Activated T-helper 1 cell treated with anti-CD3 and anti-CD28 coated beads, Interleukin-12 subunit alpha, Interleukin-12 subunit beta, Interleukin-2, Interleukin-4 antibody, amounts not matched to agents 30 ng/mL and 10 ng/mL and 1 ng/mL, durations not matched to agents 14 hours and 24 hours and 36 hours (primary cell): Measurements from ENCODE around the gene HLF. TPM values are rescaled to one million over a fixed set of nuclear protein-coding genes. Genes with fewer than 3 reads are reported as not detected.

Source experiments
- DNase-seq: peaks from one replicate; pipeline ENCODE4 v3.0.0; 2021; ENCODE audit warnings: low spot score
- H3K27ac Mint-ChIP-seq: one replicate; pipeline ENCODE4 v1.8.0; 2021; ENCODE audit warnings: mild to moderate bottlenecking, mixed read lengths
- H3K27me3 Mint-ChIP-seq: one replicate; pipeline ENCODE4 v1.8.0; 2022; ENCODE audit warnings: mild to moderate bottlenecking, moderate library complexity, mixed read lengths; ENCODE audit not compliant: insufficient read depth
- H3K36me3 Mint-ChIP-seq: one replicate; pipeline ENCODE4 v1.8.0; 2021; ENCODE audit warnings: low read depth, mixed read lengths
- H3K4me1 Mint-ChIP-seq: one replicate; pipeline ENCODE4 v1.8.0; 2021; ENCODE audit warnings: low read depth, mixed read lengths
- H3K4me3 Mint-ChIP-seq: one replicate; pipeline ENCODE4 v1.8.0; 2021; ENCODE audit warnings: mild to moderate bottlenecking, moderate library complexity, mixed read lengths
- H3K9me3 Mint-ChIP-seq: one replicate; pipeline ENCODE4 v1.8.0; 2021; ENCODE audit warnings: mixed read lengths
- intact Hi-C: fragments of 100-400 bp; cut with micrococcal nuclease; formaldehyde crosslinking; loops from one replicate; pipeline ENCODE4 v1.15.1; 2024
- total RNA-seq: library from RNA; stranded (reverse); gene quantifications from 2 replicates; pipeline ENCODE4 v1.2.3, GENCODE V29; 2022

Gene HLF
- total RNA-seq, 1 donor from 2014 or later, result 0.36 TPM

DNA sequence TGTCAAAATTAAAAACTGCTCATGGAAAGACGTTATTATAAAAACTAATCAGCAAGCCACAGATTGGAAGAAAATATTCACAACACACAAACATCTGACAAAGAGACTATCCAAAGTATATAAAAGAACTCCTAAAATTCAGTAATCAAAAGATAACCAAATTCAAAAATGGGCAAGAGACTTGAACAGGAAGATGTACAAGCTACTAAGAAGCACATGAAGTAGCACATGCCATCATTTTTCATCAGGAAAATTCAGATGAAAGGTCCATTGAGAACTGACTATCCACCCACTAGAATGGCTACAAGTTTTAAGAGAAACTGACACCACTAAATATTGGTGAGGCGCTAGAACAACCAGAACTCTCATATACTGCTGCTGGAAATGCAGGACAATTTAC lies 3.4 kb upstream of the HLF start:
- Mint-ChIP-seq H3K36me3 (no peaks in the 10 kb centered on the region), H3K4me3 (no peak overlapping the region), H3K27me3 (peaks cover 62% of the 10 kb centered on the region), H3K4me1 (peaks cover 14% of the 10 kb centered on the region), H3K9me3 (peaks cover 10% of the 10 kb centered on the region), H3K27ac (no peak overlapping the region)
- no peak for DNase-seq
- intact Hi-C loops, result no loop called here

DNA sequence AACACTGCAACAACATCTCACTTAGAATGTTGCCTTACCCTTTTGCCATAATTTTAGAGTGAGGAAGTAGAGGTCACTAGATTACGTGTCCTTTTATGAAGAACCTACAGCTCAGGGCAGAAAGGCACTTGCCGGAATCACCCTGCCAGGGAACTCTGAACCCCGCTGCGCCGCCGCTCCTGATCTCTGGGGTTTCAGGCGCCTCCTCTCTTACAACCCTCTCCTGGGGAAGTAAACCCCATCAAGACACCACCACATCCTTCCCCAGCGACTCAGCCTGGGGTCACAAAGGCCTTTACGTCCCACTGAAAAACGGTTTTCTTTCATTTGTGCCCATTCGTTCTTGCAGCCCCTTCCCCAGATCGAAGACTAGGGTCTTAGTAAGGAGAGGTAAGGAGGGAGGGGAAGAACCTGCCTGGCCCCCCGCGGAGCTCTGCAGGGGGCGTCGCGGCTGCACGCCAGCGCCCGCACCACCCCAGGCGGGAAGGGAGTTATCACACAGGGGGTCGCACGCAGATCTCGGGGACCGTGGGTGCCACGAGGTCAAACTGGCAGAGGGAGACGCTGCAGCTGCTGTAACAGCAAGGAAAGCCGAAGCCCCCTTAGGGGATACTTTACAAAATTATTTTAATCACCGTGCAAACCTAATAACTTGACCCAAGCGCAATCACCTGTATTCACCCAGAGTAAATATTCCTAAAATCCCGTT lies 1.0 kb upstream of the HLF start:
- peaks cover 14% of the 10 kb centered on the region for H3K4me1 Mint-ChIP-seq
- H3K4me3 Mint-ChIP-seq, result peak overlapping the region; percentile 69
- H3K27me3 Mint-ChIP-seq, result peaks cover 77% of the 10 kb centered on the region
- DNase-seq, result no peak
- H3K9me3 Mint-ChIP-seq, result peaks cover 10% of the 10 kb centered on the region
- H3K27ac Mint-ChIP-seq, result no peak overlapping the region
- H3K36me3 Mint-ChIP-seq, result no peaks in the 10 kb centered on the region
- intact Hi-C loops, result loop anchor here (1.0 to 2.0 kb wide), 4 partner anchors 25 to 294 kb away; no protein-coding TSS in a partner anchor

DNA sequence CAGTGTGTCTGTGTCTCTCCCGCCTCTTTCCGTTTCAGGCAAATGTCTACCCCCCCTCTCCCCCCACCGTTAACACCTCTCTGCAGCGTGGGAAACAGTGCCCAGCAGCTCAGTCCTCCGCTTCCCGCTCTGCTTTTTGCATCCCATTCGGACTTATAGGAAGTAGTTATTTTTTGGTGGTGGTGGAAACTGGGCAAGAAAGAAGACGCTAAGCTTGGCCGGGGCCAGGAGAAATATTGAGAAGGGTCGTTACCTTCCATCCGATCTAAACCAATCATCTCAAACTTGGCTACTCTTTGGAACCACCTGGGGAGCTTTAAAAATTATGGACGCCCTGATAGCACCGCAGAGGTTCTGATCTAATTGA lies 499 bp upstream of the HLF start:
- peaks cover 14% of the 10 kb centered on the region for H3K4me1 Mint-ChIP-seq
- peaks cover 80% of the 10 kb centered on the region for H3K27me3 Mint-ChIP-seq
- no peak for DNase-seq
- H3K27ac Mint-ChIP-seq, result no peak overlapping the region
- peak overlapping the region; percentile 67 for H3K4me3 Mint-ChIP-seq
- peaks cover 10% of the 10 kb centered on the region for H3K9me3 Mint-ChIP-seq
- intact Hi-C loops, result loop anchor here (1.0 to 2.0 kb wide), 4 partner anchors 26 to 295 kb away; no protein-coding TSS in a partner anchor
- H3K36me3 Mint-ChIP-seq, result no peaks in the 10 kb centered on the region

DNA sequence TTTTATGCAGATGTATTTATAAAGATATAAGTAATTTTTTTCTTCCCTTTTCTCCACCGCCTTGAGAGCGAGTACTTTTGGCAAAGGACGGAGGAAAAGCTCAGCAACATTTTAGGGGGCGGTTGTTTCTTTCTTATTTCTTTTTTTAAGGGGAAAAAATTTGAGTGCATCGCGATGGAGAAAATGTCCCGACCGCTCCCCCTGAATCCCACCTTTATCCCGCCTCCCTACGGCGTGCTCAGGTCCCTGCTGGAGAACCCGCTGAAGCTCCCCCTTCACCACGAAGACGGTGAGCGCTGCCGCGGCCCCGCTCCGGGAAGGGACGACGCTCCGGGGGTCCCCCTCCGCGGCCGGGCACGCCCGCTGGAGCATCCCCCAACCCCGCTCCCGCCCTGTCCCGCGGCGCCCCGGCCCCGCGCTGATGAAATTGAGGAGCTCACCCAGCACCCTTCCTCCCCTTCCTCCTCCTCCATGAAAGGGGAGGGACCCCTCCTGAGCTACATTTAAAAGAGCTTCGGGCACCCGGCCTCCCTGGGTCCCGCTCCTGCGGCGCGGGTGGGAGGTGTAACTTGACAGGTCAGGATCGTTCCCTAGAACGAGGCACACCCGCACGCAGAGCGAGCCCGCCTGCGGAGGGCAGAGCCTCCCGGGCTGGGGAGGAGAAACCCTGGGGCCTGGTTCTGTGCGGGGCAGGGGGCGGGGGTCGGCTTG lies 706 bp downstream of the HLF start:
- Mint-ChIP-seq H3K9me3 (peaks cover 10% of the 10 kb centered on the region), H3K4me1 (peaks cover 14% of the 10 kb centered on the region), H3K27ac (no peak overlapping the region), H3K36me3 (no peaks in the 10 kb centered on the region), H3K4me3 (peak overlapping the region; percentile 35), H3K27me3 (peaks cover 85% of the 10 kb centered on the region)
- intact Hi-C loops, result loop anchor here (2.0 kb wide), 2 partner anchors 83 to 157 kb away; no protein-coding TSS in a partner anchor
- no peak for DNase-seq

DNA sequence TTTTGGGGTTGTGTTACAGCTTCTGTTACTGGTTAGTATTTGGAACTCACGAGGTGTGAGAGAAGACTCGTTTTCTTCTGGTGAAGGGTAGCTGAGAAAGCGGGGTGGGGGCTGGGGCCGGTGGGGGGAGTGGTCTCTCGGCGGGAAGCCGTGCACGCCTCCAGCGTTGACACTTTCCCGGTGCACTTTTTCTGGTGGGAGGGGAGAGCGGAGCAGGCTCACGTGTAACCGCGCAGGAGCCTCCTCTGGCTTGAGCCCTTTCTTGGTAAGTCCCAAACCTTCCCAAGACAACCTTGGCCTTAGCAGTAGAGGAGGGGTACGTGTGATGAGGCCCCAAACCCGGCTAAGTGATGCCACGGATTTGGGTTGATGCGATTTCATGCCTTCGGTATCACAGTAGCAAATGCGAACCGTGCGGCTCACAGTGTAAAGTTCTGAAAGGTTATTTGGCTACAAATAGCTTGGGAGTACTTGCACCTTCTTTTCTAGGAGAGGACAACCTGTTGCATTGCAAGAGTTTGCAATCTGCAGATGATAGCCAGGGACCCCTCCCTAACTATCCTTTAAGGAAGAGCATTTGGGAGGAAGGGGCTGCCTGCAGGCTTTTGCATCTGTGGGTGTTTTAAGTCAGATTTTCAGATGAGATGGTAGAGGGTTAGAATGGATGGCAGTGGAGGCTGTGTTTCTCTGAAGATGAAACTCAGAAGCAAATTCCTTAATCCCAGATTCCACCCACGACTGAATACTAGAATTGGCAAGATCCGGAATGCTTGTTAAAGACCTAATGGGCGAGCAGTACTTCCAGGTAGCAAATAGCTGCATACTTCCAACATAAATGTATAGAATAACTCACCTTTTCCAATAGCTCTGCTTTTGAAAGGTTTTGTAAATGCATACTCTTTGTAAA lies 1.5 kb downstream of the HLF start:
- intact Hi-C loops, result loop anchor here (2.0 kb wide), 1 partner anchor 82 kb away; no protein-coding TSS in a partner anchor
- Mint-ChIP-seq H3K27ac (no peak overlapping the region), H3K4me1 (peaks cover 14% of the 10 kb centered on the region), H3K27me3 (peaks cover 81% of the 10 kb centered on the region), H3K36me3 (no peaks in the 10 kb centered on the region), H3K4me3 (peak overlapping the region; percentile 7), H3K9me3 (peaks cover 6% of the 10 kb centered on the region)
- no peak for DNase-seq

DNA sequence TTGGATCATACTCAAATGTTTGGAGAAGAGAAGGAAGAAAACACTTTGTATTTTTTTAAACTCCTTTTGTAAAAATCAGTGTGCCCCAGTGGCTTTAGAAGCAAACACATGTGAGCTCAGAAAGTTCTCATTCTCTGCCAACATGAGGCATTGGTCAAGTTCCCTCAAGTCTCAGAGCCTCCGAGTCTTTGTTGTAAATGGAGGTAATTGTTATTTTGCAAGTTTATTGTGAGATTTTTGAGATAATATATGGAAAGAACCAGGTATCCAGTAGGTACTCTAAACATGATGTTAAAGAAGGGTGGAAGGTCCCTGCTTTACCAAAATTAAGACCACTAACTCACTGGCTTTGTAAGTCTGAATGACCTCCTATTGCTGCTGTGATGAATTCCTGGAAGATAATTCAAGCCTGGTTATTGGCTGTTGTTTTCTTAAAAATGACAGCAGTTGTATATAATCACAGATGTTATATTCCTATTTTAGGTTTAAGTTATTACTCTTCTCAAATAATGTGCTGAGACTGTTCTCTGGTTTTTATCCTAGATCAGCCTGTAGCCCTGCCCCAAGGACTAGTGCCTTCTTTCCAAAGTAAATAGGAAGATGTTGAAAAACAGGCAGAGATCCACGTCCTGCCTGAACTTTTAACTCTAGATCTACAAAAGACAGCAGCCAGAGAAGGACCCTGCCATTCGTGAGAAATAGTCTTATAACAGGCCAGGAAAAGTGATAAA lies 2.4 kb downstream of the HLF start:
- Mint-ChIP-seq H3K9me3 (no peaks in the 10 kb centered on the region), H3K4me3 (no peak overlapping the region), H3K36me3 (no peaks in the 10 kb centered on the region), H3K27me3 (peaks cover 80% of the 10 kb centered on the region), H3K27ac (no peak overlapping the region), H3K4me1 (peaks cover 14% of the 10 kb centered on the region)
- no peak for DNase-seq
- intact Hi-C loops, result loop anchor here (2.0 kb wide), 1 partner anchor 82 kb away; no protein-coding TSS in a partner anchor

DNA sequence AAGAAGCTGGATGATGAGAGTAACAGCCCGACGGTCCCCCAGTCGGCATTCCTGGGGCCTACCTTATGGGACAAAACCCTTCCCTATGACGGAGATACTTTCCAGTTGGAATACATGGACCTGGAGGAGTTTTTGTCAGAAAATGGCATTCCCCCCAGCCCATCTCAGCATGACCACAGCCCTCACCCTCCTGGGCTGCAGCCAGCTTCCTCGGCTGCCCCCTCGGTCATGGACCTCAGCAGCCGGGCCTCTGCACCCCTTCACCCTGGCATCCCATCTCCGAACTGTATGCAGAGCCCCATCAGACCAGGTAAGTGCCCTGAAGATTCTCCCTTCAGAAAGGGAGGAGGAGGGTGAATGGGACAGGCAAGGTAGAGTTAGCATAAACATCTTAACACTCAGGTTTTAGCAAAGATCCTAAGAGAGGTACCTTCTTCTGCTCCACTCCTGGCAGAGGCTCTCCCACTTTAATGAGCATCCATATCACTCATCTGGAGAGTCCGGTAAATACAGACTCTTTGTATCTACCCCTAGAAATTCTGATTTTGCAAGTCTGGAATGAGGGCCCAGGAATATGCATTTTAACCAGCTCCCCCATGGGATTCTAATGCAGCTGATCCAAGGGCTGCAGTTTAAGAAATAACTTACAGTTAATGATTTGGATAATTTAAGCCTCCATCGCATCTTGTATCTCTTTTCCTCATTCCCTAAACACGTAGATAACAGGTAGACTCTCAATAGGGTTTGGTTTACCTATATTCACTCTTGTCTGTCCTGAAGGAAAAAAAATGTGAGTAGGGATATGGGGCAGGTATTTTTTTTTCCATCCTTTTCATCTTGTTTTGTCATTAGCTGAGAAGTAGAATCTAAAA lies 3.3 kb downstream of the HLF start:
- peaks cover 79% of the 10 kb centered on the region for H3K27me3 Mint-ChIP-seq
- H3K27ac Mint-ChIP-seq, result no peak overlapping the region
- H3K9me3 Mint-ChIP-seq, result no peaks in the 10 kb centered on the region
- H3K36me3 Mint-ChIP-seq, result no peaks in the 10 kb centered on the region
- peaks cover 14% of the 10 kb centered on the region for H3K4me1 Mint-ChIP-seq
- H3K4me3 Mint-ChIP-seq, result no peak overlapping the region
- intact Hi-C loops, result loop anchor here (2.0 kb wide), 1 partner anchor 81 kb away; no protein-coding TSS in a partner anchor
- DNase-seq, result no peak

DNA sequence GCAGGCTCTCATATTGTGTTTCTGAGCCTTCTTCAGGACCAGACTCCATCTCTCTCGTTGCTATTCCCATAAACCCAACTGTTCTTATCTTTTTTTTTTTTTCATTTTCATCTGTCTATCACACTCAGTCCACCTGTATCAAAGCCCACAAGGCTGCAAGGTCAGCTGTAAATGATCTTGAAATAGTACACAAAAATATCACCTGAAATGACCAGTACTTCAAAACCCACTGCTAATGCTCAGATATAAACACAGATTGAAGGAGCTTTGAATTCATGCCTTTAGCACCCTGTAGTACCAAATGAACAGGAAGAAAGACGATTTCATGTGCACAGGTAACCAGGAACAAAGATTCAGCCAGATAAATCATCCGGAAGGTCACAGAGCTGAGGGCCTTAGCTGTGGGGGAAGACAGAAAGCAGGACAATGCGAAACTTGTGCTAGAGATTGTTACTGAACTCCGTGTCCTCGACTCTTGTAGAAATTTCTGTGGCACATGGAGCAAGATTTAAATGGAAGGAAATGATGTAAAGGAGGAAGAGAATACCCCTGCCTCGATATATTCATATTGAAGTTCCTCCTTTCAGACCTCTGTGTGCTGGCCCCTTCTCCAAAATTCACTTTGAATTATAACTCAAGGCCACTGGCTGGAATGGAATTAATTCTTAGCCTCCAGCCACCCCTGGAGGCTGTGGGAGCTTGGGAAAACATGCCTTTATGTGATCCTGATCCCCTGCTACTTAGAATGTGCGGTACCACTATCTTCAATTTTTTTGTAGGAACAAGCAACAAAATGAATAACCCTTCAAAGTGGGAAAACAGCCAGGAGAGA lies 4.1 kb downstream of the HLF start:
- intact Hi-C loops, result no loop called here
- Mint-ChIP-seq H3K27me3 (peaks cover 75% of the 10 kb centered on the region), H3K9me3 (no peaks in the 10 kb centered on the region), H3K4me3 (no peak overlapping the region), H3K27ac (no peak overlapping the region), H3K36me3 (no peaks in the 10 kb centered on the region), H3K4me1 (peaks cover 8% of the 10 kb centered on the region)
- no peak for DNase-seq

DNA sequence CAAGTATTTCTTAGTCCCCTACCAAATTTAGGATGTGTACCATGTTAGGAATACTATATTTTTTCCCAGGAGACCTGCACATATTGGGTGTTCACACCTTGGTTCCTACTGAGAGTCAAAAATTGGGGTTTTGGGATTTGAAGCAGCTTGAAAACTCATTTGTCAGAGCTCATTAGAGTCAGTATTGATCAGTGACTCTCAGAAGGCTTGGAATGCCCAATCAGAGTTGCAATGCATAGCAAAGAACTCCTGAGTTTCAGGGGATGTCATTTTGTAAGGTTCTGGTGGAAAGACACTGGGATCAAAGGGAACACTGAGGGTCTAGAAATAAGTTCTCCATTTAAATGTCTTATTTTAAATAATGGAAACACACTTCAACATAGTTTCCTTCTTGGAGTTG lies 5.1 kb downstream of the HLF start:
- no peaks in the 10 kb centered on the region for H3K9me3 Mint-ChIP-seq
- no peaks in the 10 kb centered on the region for H3K36me3 Mint-ChIP-seq
- DNase-seq, result no peak
- peaks cover 76% of the 10 kb centered on the region for H3K27me3 Mint-ChIP-seq
- no peak overlapping the region for H3K4me3 Mint-ChIP-seq
- intact Hi-C loops, result no loop called here
- H3K4me1 Mint-ChIP-seq, result no peaks in the 10 kb centered on the region
- no peak overlapping the region for H3K27ac Mint-ChIP-seq

DNA sequence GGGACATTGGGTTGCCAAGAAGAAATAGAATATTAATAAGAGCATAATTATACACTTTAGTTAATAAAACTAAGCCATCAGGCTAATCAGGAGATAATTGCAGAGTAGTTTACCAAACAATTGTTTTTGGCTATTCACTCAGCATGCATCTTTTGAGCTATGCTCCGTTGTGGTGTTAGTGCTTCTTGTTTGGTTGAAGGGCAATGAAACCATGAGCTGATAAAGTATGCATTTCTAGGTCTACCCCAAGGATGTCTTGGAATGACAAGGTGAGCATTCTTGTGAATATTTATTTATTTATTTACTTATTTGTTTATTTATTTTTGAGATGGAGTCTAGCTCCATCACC lies 6.4 kb downstream of the HLF start:
- Mint-ChIP-seq H3K4me3 (no peak overlapping the region), H3K4me1 (no peaks in the 10 kb centered on the region), H3K36me3 (no peaks in the 10 kb centered on the region), H3K27ac (no peak overlapping the region), H3K9me3 (no peaks in the 10 kb centered on the region), H3K27me3 (peaks cover 73% of the 10 kb centered on the region)
- DNase-seq, result no peak
- intact Hi-C loops, result no loop called here
